HG02571 (cell line): Measurements from ENCODE around the gene HERPUD2.

Source experiments
- ATAC-seq: cut with Tn5 transposase; IDR thresholded peaks from one replicate; pipeline ENCODE4 v1.9.1; 2021; ENCODE audit warnings: mild to moderate bottlenecking, moderate library complexity; ENCODE audit not compliant: unreplicated experiment

The HERPUD2 gene

GRCh38 chr7:35694784-35695472 lies at the start of gene HERPUD2:
Gene HERPUD2, minus strand, starts transcription at chr7:35695135. Its CDS starts 805 bp downstream, at chr7:35694330.
- peak; percentile 92 for ATAC-seq

GRCh38 chr7:35738889-35739288 lies 44.0 kb upstream of the HERPUD2 start:
- ATAC-seq: no peak

- no peak for ATAC-seq
Measured at GRCh38 chr7:35736725-35737124, 41.8 kb upstream of the HERPUD2 start.

GRCh38 chr7:35735396-35735795 lies 40.5 kb upstream of the HERPUD2 start:
- no peak for ATAC-seq

GRCh38 chr7:35734001-35734483 lies 39.1 kb upstream of the HERPUD2 start:
- ATAC-seq: no peak

- ATAC-seq: no peak
Measured at GRCh38 chr7:35731349-35731748, 36.4 kb upstream of the HERPUD2 start.

- peak; percentile 38 for ATAC-seq
Measured at GRCh38 chr7:35729061-35729783, 34.3 kb upstream of the HERPUD2 start.

GRCh38 chr7:35728412-35729060 lies 33.6 kb upstream of the HERPUD2 start:
- no peak for ATAC-seq

- ATAC-seq: no peak
Measured at GRCh38 chr7:35727571-35727970, 32.6 kb upstream of the HERPUD2 start.

GRCh38 chr7:35726654-35727053 lies 31.7 kb upstream of the HERPUD2 start:
- no peak for ATAC-seq

- ATAC-seq: peak; percentile 44
Measured at GRCh38 chr7:35725280-35725680, 30.3 kb upstream of the HERPUD2 start.

- ATAC-seq: no peak
Measured at GRCh38 chr7:35723011-35723410, 28.1 kb upstream of the HERPUD2 start.

GRCh38 chr7:35722054-35722849 lies 27.3 kb upstream of the HERPUD2 start:
- no peak for ATAC-seq

GRCh38 chr7:35721288-35721687 lies 26.4 kb upstream of the HERPUD2 start:
- no peak for ATAC-seq

GRCh38 chr7:35720849-35721248 lies 25.9 kb upstream of the HERPUD2 start:
- no peak for ATAC-seq

GRCh38 chr7:35720032-35720431 lies 25.1 kb upstream of the HERPUD2 start:
- no peak for ATAC-seq

- ATAC-seq: no peak
Measured at GRCh38 chr7:35718047-35718446, 23.1 kb upstream of the HERPUD2 start.

- no peak for ATAC-seq
Measured at GRCh38 chr7:35717516-35717915, 22.6 kb upstream of the HERPUD2 start.

GRCh38 chr7:35717013-35717412 lies 22.1 kb upstream of the HERPUD2 start:
- no peak for ATAC-seq

- ATAC-seq: no peak
Measured at GRCh38 chr7:35716038-35716803, 21.3 kb upstream of the HERPUD2 start.
